ENCODE data around the gene NOL9. TPM values are rescaled to one million over a fixed set of nuclear protein-coding genes. Genes with fewer than 3 reads are reported as not detected.

The NOL9 gene
- total and polyA plus RNA-seq, 10 of the 15 experiments (the other 5 are each of a cell fraction or from before 2014, with no cell fraction given) = 3.9 to 35.9 (median 23.0) TPM

DNA sequence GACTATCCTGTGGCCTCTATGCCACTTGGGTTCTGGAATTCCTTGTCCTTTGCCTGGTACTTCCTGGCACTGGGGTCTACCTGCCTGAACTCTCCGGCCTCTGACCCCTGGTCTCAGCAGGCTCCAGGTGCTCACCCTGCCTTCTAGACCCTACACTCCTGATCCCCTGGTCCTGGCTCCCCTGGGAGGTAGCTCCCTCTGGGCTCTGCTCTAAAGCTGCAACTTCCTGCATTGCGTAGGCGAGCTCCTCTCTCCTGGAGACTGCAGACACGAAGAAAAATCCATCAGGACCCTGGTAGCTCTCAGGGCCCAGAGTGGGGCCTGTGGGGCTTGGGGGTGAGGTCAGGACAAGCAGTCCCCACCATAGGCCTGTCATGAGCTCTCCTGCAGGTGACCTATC, 55.0 kb downstream of the NOL9 start:
- intact Hi-C loops (cut with micrococcal nuclease; ENCODE audit: unreplicated experiment) (no loop called here), in situ Hi-C loops (cut with MboI) (loop anchor here (25.0 kb wide), 1 partner anchor 713 kb away; no protein-coding TSS in a partner anchor)
- Histone ChIP-seq H2AFZ (ENCODE audit: control insufficient read depth, low read depth, low read length) (no peak overlapping the region), H3K4me3 (no peak overlapping the region), H3K79me2 (ENCODE audit: control insufficient read depth, insufficient read depth, low read length) (no peaks in the 10 kb centered on the region), H3K27me3 (replicated peaks in 1 of 2; ENCODE audit: control insufficient read depth in 2 of 2, insufficient read depth in 2 of 2, low read length in 1 of 2) (peaks cover 4 to 8% of the 10 kb centered on the region in 2 experiments), H3K9me3 (replicated peaks; ENCODE audit: control insufficient read depth, insufficient read depth, low read length) (no peaks in the 10 kb centered on the region), H3K9ac (ENCODE audit: control insufficient read depth, insufficient read depth, low read length) (no peak overlapping the region), H3K27ac (ENCODE audit: control insufficient read depth, insufficient read depth) (no peak overlapping the region), H3K36me3 (ENCODE audit: control insufficient read depth in 2 of 2, insufficient read depth in 2 of 2, low read length in 1 of 2) (no peaks in the 10 kb centered on the region), H4K20me1 (ENCODE audit: control insufficient read depth, insufficient read depth) (no peaks in the 10 kb centered on the region), H3K4me1 (ENCODE audit: control insufficient read depth, insufficient read depth, low read length) (no peaks in the 10 kb centered on the region), H3K4me2 (ENCODE audit: control insufficient read depth, insufficient read depth) (no peak overlapping the region)
- 5% methylated on average over 4 of the region's 4 CpGs for WGBS (ENCODE audit: insufficient coverage, insufficient replicate concordance, low lambda C conversion rate, missing lambda C conversion rate)
- TF ChIP-seq, protein P1, sequence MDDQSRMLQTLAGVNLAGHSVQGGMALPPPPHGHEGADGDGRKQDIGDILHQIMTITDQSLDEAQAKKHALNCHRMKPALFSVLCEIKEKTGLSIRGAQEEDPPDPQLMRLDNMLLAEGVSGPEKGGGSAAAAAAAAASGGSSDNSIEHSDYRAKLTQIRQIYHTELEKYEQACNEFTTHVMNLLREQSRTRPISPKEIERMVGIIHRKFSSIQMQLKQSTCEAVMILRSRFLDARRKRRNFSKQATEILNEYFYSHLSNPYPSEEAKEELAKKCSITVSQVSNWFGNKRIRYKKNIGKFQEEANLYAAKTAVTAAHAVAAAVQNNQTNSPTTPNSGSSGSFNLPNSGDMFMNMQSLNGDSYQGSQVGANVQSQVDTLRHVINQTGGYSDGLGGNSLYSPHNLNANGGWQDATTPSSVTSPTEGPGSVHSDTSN (IDR thresholded peaks at IDR 0.05; ENCODE audit: insufficient replicate concordance, low read depth, low read length) = no peak
- TF ChIP-seq IKZF2 (IDR thresholded peaks at IDR 0.05) (no peak), HDAC2 (IDR thresholded peaks at IDR 0.05) (no peak), RELA (IDR thresholded peaks at IDR 0.05; ENCODE audit: borderline replicate concordance, partially characterized antibody) (no peak), NRF1 (conservative IDR thresholded peaks at IDR 0.05; ENCODE audit: low read depth, low read length) (no peak), POU2F2 (IDR thresholded peaks at IDR 0.05; ENCODE audit: borderline replicate concordance, low read depth, low read length) (no peak), SIX5 (IDR thresholded peaks at IDR 0.05; ENCODE audit: low read depth, low read length, severe bottlenecking) (no peak), NR2C2 (IDR thresholded peaks at IDR 0.05; ENCODE audit: borderline replicate concordance, control insufficient read depth, insufficient read length, low read depth) (no peak)
- TF ChIP-seq, protein P2, sequence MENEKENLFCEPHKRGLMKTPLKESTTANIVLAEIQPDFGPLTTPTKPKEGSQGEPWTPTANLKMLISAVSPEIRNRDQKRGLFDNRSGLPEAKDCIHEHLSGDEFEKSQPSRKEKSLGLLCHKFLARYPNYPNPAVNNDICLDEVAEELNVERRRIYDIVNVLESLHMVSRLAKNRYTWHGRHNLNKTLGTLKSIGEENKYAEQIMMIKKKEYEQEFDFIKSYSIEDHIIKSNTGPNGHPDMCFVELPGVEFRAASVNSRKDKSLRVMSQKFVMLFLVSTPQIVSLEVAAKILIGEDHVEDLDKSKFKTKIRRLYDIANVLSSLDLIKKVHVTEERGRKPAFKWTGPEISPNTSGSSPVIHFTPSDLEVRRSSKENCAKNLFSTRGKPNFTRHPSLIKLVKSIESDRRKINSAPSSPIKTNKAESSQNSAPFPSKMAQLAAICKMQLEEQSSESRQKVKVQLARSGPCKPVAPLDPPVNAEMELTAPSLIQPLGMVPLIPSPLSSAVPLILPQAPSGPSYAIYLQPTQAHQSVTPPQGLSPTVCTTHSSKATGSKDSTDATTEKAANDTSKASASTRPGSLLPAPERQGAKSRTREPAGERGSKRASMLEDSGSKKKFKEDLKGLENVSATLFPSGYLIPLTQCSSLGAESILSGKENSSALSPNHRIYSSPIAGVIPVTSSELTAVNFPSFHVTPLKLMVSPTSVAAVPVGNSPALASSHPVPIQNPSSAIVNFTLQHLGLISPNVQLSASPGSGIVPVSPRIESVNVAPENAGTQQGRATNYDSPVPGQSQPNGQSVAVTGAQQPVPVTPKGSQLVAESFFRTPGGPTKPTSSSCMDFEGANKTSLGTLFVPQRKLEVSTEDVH (IDR thresholded peaks at IDR 0.05; ENCODE audit: low read depth, partially characterized antibody) = no peak
- TF ChIP-seq, protein P3, sequence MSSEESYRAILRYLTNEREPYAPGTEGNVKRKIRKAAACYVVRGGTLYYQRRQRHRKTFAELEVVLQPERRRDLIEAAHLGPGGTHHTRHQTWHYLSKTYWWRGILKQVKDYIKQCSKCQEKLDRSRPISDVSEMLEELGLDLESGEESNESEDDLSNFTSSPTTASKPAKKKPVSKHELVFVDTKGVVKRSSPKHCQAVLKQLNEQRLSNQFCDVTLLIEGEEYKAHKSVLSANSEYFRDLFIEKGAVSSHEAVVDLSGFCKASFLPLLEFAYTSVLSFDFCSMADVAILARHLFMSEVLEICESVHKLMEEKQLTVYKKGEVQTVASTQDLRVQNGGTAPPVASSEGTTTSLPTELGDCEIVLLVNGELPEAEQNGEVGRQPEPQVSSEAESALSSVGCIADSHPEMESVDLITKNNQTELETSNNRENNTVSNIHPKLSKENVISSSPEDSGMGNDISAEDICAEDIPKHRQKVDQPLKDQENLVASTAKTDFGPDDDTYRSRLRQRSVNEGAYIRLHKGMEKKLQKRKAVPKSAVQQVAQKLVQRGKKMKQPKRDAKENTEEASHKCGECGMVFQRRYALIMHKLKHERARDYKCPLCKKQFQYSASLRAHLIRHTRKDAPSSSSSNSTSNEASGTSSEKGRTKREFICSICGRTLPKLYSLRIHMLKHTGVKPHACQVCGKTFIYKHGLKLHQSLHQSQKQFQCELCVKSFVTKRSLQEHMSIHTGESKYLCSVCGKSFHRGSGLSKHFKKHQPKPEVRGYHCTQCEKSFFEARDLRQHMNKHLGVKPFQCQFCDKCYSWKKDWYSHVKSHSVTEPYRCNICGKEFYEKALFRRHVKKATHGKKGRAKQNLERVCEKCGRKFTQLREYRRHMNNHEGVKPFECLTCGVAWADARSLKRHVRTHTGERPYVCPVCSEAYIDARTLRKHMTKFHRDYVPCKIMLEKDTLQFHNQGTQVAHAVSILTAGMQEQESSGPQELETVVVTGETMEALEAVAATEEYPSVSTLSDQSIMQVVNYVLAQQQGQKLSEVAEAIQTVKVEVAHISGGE (CRISPR knock-in tag; IDR thresholded peaks at IDR 0.05) = no peak
- TF ChIP-seq, protein P4, sequence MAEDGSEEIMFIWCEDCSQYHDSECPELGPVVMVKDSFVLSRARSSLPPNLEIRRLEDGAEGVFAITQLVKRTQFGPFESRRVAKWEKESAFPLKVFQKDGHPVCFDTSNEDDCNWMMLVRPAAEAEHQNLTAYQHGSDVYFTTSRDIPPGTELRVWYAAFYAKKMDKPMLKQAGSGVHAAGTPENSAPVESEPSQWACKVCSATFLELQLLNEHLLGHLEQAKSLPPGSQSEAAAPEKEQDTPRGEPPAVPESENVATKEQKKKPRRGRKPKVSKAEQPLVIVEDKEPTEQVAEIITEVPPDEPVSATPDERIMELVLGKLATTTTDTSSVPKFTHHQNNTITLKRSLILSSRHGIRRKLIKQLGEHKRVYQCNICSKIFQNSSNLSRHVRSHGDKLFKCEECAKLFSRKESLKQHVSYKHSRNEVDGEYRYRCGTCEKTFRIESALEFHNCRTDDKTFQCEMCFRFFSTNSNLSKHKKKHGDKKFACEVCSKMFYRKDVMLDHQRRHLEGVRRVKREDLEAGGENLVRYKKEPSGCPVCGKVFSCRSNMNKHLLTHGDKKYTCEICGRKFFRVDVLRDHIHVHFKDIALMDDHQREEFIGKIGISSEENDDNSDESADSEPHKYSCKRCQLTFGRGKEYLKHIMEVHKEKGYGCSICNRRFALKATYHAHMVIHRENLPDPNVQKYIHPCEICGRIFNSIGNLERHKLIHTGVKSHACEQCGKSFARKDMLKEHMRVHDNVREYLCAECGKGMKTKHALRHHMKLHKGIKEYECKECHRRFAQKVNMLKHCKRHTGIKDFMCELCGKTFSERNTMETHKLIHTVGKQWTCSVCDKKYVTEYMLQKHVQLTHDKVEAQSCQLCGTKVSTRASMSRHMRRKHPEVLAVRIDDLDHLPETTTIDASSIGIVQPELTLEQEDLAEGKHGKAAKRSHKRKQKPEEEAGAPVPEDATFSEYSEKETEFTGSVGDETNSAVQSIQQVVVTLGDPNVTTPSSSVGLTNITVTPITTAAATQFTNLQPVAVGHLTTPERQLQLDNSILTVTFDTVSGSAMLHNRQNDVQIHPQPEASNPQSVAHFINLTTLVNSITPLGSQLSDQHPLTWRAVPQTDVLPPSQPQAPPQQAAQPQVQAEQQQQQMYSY (CRISPR knock-in tag; IDR thresholded peaks at IDR 0.05) = no peak
- ChIA-PET RAD21 (ENCODE audit: unreplicated experiment) (no interaction called here), CTCF (interaction anchor here (1.0 to 1.8 kb wide), 7 partner anchors 8 to 147 kb away, joined by 3 to 7 read pairs (median 4); partner anchors contain the start of gene PLEKHG5), SMC1A (ENCODE audit: uncharacterized antibody, unreplicated experiment) (no interaction called here), POLR2A (no interaction called here)
- no peak for FAIRE-seq
- ATAC-seq = no peak
- no peak for DNase-seq (ENCODE audit: low read depth, low spot score)
- no TSS peak for BruUV-seq (replicated peaks)
